Measurements from ENCODE around the gene KLK1. TPM values are rescaled to one million over a fixed set of nuclear protein-coding genes. Genes with fewer than 3 reads are reported as not detected.

KLK1 gene
- total RNA-seq, 1 donor from 2014 or later = not detected

DNA sequence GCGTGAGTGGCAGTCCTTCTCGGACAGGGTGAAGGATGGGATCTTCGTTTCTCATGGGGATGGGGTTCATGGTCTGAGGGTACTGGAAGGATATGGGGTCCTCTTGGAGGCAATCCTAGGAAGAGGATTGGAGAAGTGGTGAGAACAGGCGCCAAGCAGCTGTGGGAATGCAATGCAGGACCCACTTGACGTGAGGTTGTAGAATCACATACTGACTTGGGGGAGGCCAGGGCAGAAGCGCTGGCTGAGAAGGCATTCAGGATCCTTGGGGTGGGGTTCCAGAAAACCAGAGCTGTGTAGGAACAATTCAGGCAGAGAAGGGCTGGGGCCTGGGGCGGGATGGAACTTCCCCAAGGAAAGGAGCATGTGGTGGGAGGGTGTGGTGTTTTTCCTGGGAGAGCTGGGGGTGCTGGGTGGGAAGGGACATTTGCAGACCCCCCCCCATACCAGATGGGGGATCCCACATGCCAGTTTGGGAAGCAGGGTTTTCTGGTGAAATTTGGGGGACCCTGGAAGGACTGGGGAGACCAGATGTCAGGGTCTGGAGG is 852 bp downstream of the KLK1 start:
- Histone ChIP-seq H3K4me1 (no peaks in the 10 kb centered on the region), H3K4me3 (no peak overlapping the region), H3K27ac (no peak overlapping the region), H3K27me3 (peaks cover 11% of the 10 kb centered on the region), H3K36me3 (no peaks in the 10 kb centered on the region), H3K9me3 (no peaks in the 10 kb centered on the region)
- TF ChIP-seq, protein P1, sequence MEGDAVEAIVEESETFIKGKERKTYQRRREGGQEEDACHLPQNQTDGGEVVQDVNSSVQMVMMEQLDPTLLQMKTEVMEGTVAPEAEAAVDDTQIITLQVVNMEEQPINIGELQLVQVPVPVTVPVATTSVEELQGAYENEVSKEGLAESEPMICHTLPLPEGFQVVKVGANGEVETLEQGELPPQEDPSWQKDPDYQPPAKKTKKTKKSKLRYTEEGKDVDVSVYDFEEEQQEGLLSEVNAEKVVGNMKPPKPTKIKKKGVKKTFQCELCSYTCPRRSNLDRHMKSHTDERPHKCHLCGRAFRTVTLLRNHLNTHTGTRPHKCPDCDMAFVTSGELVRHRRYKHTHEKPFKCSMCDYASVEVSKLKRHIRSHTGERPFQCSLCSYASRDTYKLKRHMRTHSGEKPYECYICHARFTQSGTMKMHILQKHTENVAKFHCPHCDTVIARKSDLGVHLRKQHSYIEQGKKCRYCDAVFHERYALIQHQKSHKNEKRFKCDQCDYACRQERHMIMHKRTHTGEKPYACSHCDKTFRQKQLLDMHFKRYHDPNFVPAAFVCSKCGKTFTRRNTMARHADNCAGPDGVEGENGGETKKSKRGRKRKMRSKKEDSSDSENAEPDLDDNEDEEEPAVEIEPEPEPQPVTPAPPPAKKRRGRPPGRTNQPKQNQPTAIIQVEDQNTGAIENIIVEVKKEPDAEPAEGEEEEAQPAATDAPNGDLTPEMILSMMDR (IDR thresholded peaks at IDR 0.05) = no peak
- intact Hi-C loops (cut with DNase I) = no loop called here
- DNase-seq (ENCODE audit: low spot score in 2 of 2) = no peak

DNA sequence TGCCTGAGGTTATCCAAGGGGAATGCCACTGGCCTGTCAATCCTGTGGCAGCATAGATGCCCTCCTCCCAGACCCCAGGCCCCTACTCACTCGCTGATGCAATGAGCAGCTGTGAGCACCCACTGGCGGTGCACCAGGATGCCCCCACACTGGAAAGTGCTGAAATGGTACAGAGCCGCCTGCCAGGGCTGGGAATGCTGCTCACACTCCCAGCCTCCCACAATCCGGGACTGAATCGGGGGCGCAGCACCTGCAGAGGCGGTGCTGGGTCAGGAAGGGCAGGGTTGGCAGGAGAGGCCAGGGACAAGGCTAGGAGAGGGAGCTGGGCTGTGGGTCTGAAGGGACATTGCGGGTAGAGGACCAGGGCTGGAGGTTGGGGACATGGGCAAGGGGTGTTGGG is 2.0 kb downstream of the KLK1 start:
- no peaks in the 10 kb centered on the region for H3K9me3 ChIP-seq
- no peaks in the 10 kb centered on the region for H3K4me1 ChIP-seq
- H3K4me3 ChIP-seq = no peak overlapping the region
- DNase-seq (ENCODE audit: low spot score in 2 of 2) = no peak
- H3K27ac ChIP-seq = no peak overlapping the region
- intact Hi-C loops (cut with DNase I) = no loop called here
- TF ChIP-seq, protein P1 (IDR thresholded peaks at IDR 0.05) = no peak
- no peaks in the 10 kb centered on the region for H3K36me3 ChIP-seq
- H3K27me3 ChIP-seq = peaks cover 11% of the 10 kb centered on the region

DNA sequence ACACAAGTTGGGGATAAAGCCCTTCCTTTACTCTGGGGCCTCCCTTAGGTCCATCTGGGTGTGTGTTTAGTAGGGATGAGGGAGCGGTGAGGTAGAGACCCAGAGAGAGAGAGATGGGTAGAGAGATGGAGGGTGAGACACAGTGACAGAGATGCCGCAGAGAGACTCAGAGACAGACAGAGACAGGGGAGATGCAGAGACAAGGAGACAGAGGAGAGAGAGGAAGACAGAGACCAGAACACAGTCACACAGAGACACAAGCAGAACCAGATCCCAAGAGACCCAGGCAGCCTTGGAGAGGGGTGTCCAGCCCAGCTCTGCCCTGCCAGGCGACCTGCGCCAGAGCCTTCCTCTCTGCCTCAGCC is 2.4 kb downstream of the KLK1 start:
- H3K27me3 ChIP-seq = peaks cover 11% of the 10 kb centered on the region
- no peak overlapping the region for H3K27ac ChIP-seq
- no peak overlapping the region for H3K4me3 ChIP-seq
- no peaks in the 10 kb centered on the region for H3K36me3 ChIP-seq
- TF ChIP-seq, protein P1 (IDR thresholded peaks at IDR 0.05) = no peak
- intact Hi-C loops (cut with DNase I) = no loop called here
- no peak for DNase-seq (ENCODE audit: low spot score in 2 of 2)
- H3K4me1 ChIP-seq = no peaks in the 10 kb centered on the region
- H3K9me3 ChIP-seq = no peaks in the 10 kb centered on the region

DNA sequence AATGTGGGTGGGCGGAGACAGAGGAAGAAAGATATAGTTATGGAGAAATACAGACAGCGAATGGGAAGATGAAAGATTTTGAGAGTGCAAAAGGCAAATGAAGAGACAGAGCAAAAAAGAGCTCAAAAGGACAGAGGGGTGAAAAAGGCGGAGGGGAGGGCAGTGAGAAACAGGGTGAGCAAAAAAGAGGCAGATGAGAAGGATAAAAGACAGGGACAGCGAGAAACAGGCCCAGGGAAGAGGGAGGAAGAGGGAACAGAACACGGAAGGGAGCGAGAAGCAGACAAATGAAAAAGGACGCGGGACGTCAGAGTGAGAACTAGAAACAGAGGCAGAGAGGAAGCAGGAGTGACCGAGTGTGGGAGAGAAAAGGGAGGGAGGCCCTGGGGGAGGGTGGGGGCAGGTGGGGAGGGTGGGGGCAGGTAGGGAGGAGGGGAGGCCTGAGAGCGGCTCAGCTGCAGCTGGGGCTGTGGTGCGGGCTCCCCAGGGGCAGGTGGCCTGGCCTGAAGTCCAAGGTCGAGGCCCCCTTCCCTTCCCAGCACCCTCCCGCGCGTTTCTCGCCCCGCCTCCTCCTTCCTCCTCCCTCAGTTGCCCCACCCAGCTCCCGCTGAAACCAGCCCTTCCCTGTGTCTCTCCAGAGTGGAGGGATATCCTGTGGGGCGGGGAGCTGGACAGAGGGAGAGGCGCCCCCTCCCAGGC is 2.9 kb downstream of the KLK1 start:
- H3K9me3 ChIP-seq = no peaks in the 10 kb centered on the region
- intact Hi-C loops (cut with DNase I) = no loop called here
- no peaks in the 10 kb centered on the region for H3K36me3 ChIP-seq
- no peak overlapping the region for H3K27ac ChIP-seq
- H3K4me1 ChIP-seq = no peaks in the 10 kb centered on the region
- TF ChIP-seq, protein P1 (IDR thresholded peaks at IDR 0.05) = no peak
- no peak overlapping the region for H3K4me3 ChIP-seq
- peaks cover 11% of the 10 kb centered on the region for H3K27me3 ChIP-seq
- DNase-seq (ENCODE audit: low spot score in 2 of 2) = no peak

DNA sequence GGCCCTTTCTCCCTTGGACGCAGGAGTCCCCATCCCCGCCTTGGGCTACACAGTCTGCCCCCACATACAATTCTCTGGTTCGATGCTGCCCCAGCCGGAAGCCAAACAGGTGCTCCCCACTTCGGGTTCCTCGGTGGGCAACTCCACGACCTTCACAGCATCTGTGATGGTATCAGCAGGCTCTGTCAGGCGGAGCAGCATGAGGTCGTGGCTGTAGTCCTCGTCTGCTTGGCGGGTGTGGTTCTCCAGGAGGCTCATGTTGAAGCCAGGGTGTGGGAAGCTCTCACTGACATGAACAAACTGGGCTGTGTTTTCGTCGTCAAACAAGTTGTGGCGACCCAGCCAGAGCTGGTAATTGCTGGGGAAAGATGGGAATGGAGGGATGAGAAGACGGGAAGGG is 3.5 kb downstream of the KLK1 start:
- Histone ChIP-seq H3K4me3 (no peak overlapping the region), H3K27me3 (peaks cover 11% of the 10 kb centered on the region), H3K27ac (no peak overlapping the region), H3K4me1 (no peaks in the 10 kb centered on the region), H3K9me3 (no peaks in the 10 kb centered on the region), H3K36me3 (no peaks in the 10 kb centered on the region)
- DNase-seq (ENCODE audit: low spot score in 2 of 2) = no peak
- intact Hi-C loops (cut with DNase I) = no loop called here
- TF ChIP-seq, protein P1 (IDR thresholded peaks at IDR 0.05) = no peak
